ENCODE results near the gene ESPN. TPM values are rescaled to one million over a fixed set of nuclear protein-coding genes. Genes with fewer than 3 reads are reported as not detected.

The ESPN gene
- total RNA-seq, 4 donors from 2014 or later: 40.2 to 368 (median 157) TPM

DNA sequence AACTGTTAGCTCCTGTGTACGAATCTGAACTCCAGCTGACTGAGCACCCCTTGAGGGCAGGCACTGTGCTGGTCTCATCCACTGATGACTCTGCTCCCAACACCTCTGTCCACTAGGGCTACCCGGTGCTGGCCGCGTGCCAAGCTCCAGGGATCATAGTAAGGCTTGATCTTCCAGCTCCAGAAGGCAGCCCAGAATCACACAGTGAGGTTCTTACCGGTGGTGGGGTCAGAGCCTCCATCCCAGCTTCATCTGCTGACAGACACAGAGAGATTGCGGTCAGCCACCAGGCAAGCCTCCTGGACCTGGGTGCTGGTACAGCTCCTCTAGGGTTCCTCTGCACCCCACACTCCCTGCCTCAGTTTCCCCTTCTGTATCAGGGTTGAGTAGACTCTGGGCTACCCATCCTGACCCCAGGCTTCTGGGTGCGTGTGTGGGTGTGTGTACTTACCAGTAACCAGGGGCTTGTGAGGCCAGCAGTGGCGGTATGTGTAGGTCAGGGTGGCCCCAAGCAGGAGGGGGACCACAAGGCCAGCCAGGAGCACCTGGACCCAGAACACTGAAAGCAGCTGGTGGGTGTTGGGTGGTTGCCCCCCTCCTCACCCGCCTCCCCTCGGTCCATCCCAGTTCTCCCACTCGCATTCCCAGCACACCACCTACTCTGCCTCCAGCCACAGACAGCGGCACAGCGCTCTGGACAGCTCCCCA lies 38.0 kb downstream of the ESPN start:
- TF ChIP-seq, protein P1, sequence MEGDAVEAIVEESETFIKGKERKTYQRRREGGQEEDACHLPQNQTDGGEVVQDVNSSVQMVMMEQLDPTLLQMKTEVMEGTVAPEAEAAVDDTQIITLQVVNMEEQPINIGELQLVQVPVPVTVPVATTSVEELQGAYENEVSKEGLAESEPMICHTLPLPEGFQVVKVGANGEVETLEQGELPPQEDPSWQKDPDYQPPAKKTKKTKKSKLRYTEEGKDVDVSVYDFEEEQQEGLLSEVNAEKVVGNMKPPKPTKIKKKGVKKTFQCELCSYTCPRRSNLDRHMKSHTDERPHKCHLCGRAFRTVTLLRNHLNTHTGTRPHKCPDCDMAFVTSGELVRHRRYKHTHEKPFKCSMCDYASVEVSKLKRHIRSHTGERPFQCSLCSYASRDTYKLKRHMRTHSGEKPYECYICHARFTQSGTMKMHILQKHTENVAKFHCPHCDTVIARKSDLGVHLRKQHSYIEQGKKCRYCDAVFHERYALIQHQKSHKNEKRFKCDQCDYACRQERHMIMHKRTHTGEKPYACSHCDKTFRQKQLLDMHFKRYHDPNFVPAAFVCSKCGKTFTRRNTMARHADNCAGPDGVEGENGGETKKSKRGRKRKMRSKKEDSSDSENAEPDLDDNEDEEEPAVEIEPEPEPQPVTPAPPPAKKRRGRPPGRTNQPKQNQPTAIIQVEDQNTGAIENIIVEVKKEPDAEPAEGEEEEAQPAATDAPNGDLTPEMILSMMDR (IDR thresholded peaks at IDR 0.05): no peak
- no peak for TF ChIP-seq EP300 (IDR thresholded peaks at IDR 0.05; ENCODE audit: low read depth)
- TF ChIP-seq POLR2AphosphoS5 (IDR thresholded peaks at IDR 0.05): no peak
- no peak for TF ChIP-seq POLR2A (IDR thresholded peaks at IDR 0.05)

GRCh38 chr1:6463120-6463412 lies 38.5 kb downstream of the ESPN start:
- Histone ChIP-seq H3K36me3 (no peaks in the 10 kb centered on the region), H3K4me3 (no peak overlapping the region), H3K9me3 (no peaks in the 10 kb centered on the region), H3K4me1 (no peaks in the 10 kb centered on the region), H3K27me3 (peaks cover 16% of the 10 kb centered on the region), H3K27ac (no peak overlapping the region)
- in situ Hi-C loops (cut with MboI; ENCODE audit: low pct_ligation_motif_present in 1 of 4, low pct_unique_long_range_greater_than_20kb in 1 of 4, low sequenced_read_pairs in 3 of 4): no loop called here
- TF ChIP-seq, protein P1 (IDR thresholded peaks at IDR 0.05): no peak
- TF ChIP-seq EP300 (IDR thresholded peaks at IDR 0.05; ENCODE audit: low read depth): no peak
- TF ChIP-seq POLR2AphosphoS5 (IDR thresholded peaks at IDR 0.05): no peak
- TF ChIP-seq POLR2A (IDR thresholded peaks at IDR 0.05): no peak
- 80% methylated on average over 1 of the region's 1 CpG; no CpG with 5 or more reads in 1 of the 2 donors for WGBS, 2 donors (ENCODE audit: low coverage in 1 of 2)
- intact Hi-C loops (cut with DNase I; ENCODE audit: low total_unique reads): no loop called here
- DNase-seq: no peak

More for the DNA sequence above, 38.0 kb downstream of the ESPN start:
- DNase-seq: no peak
- in situ Hi-C loops (cut with MboI; ENCODE audit: low pct_ligation_motif_present in 1 of 4, low pct_unique_long_range_greater_than_20kb in 1 of 4, low sequenced_read_pairs in 3 of 4): no loop called here
- Histone ChIP-seq H3K9me3 (no peaks in the 10 kb centered on the region), H3K27me3 (peaks cover 16% of the 10 kb centered on the region), H3K4me1 (no peaks in the 10 kb centered on the region), H3K36me3 (no peaks in the 10 kb centered on the region), H3K4me3 (no peak overlapping the region), H3K27ac (no peak overlapping the region)
- 90% methylated on average over 13 of the region's 13 CpGs; no CpG with 5 or more reads in 1 of the 2 donors for WGBS, 2 donors (ENCODE audit: low coverage in 1 of 2)
- intact Hi-C loops (cut with DNase I; ENCODE audit: low total_unique reads): no loop called here

- TF ChIP-seq POLR2AphosphoS5 (IDR thresholded peaks at IDR 0.05): no peak
- TF ChIP-seq POLR2A (IDR thresholded peaks at IDR 0.05): no peak
- TF ChIP-seq, protein P1 (IDR thresholded peaks at IDR 0.05): peak in 2 of 5 experiments; percentile 13 to 44
- TF ChIP-seq EP300 (IDR thresholded peaks at IDR 0.05; ENCODE audit: low read depth): no peak
- intact Hi-C loops (cut with DNase I; ENCODE audit: low total_unique reads) (no loop called here), in situ Hi-C loops (cut with MboI; ENCODE audit: low pct_ligation_motif_present in 1 of 4, low pct_unique_long_range_greater_than_20kb in 1 of 4, low sequenced_read_pairs in 3 of 4) (no loop called here)
- Histone ChIP-seq H3K36me3 (no peaks in the 10 kb centered on the region), H3K4me3 (no peak overlapping the region), H3K27ac (peak overlapping the region in 1 of 4 donors; percentile 36), H3K27me3 (peaks cover 16% of the 10 kb centered on the region), H3K4me1 (no peaks in the 10 kb centered on the region), H3K9me3 (no peaks in the 10 kb centered on the region)
- 69 to 100% methylated on average over 1 to 7 of the region's 7 CpGs for WGBS, 2 donors (ENCODE audit: low coverage in 1 of 2)
- DNase-seq: peak; percentile 70
Measured at GRCh38 chr1:6464514-6464836, 39.9 kb downstream of the ESPN start.

- peaks cover 16% of the 10 kb centered on the region for H3K27me3 ChIP-seq
- WGBS, 2 donors (ENCODE audit: low coverage in 1 of 2): 86 to 100% methylated on average over 2 to 5 of the region's 5 CpGs
- no peak for DNase-seq
Measured at GRCh38 chr1:6464915-6465314, 40.3 kb downstream of the ESPN start.

More at GRCh38 chr1:6464915-6465314, 40.3 kb downstream of the ESPN start:
- TF ChIP-seq EP300 (IDR thresholded peaks at IDR 0.05; ENCODE audit: low read depth) (no peak), POLR2AphosphoS5 (IDR thresholded peaks at IDR 0.05) (no peak), POLR2A (IDR thresholded peaks at IDR 0.05) (no peak)
- TF ChIP-seq, protein P1 (IDR thresholded peaks at IDR 0.05): no peak
- H3K27ac ChIP-seq: peak overlapping the region in 1 of 4 donors; percentile 36
- in situ Hi-C loops (cut with MboI; ENCODE audit: low pct_ligation_motif_present in 1 of 4, low pct_unique_long_range_greater_than_20kb in 1 of 4, low sequenced_read_pairs in 3 of 4): no loop called here
- no peaks in the 10 kb centered on the region for H3K4me1 ChIP-seq
- no peaks in the 10 kb centered on the region for H3K36me3 ChIP-seq
- no peak overlapping the region for H3K4me3 ChIP-seq
- no peaks in the 10 kb centered on the region for H3K9me3 ChIP-seq
- intact Hi-C loops (cut with DNase I; ENCODE audit: low total_unique reads): no loop called here

All from transverse colon (tissue), 4 donors.